ENCODE results near the gene HOXC6. TPM values are rescaled to one million over a fixed set of nuclear protein-coding genes. Genes with fewer than 3 reads are reported as not detected.

Gene HOXC6
- total and polyA plus RNA-seq, 7 donors, result not detected

- no peak overlapping the region for H3K4me3 ChIP-seq
- H3K27me3 ChIP-seq, result peaks cover 0 to 33% (median 5%) of the 10 kb centered on the region in 3 donors
- TF ChIP-seq POLR2AphosphoS5 (IDR thresholded peaks at IDR 0.05), result no peak
- no peak for TF ChIP-seq EP300 (IDR thresholded peaks at IDR 0.05)
- no peak for TF ChIP-seq CTCF (IDR thresholded peaks at IDR 0.05)
- TF ChIP-seq POLR2A (IDR thresholded peaks at IDR 0.05), result no peak
- H3K9me3 ChIP-seq, result no peaks in the 10 kb centered on the region
- no peak overlapping the region for H3K27ac ChIP-seq
- 72 to 84% methylated on average over 1 of the region's 1 CpG for WGBS, 2 donors
- intact Hi-C loops (cut with DNase I), result no loop called here
- DNase-seq, result no peak
- H3K4me1 ChIP-seq, result peaks cover 0 to 11% (median 3%) of the 10 kb centered on the region in 4 donors
- H3K36me3 ChIP-seq, result no peaks in the 10 kb centered on the region
Observed at GRCh38 chr12:54066408-54066807, 38.2 kb downstream of the HOXC6 start.

- TF ChIP-seq CTCF (IDR thresholded peaks at IDR 0.05), result no peak
- no peak for TF ChIP-seq POLR2A (IDR thresholded peaks at IDR 0.05)
- no peak for TF ChIP-seq POLR2AphosphoS5 (IDR thresholded peaks at IDR 0.05)
- no peak for TF ChIP-seq EP300 (IDR thresholded peaks at IDR 0.05)
- peaks cover 0 to 22% (median 0%) of the 10 kb centered on the region in 3 donors for H3K27me3 ChIP-seq
- no peak for DNase-seq
- no peaks in the 10 kb centered on the region for H3K9me3 ChIP-seq
- H3K36me3 ChIP-seq, result no peaks in the 10 kb centered on the region
- peaks cover 0 to 11% (median 3%) of the 10 kb centered on the region in 4 donors for H3K4me1 ChIP-seq
- WGBS, 2 donors, result 89 to 90% methylated on average over 4 of the region's 4 CpGs
- H3K27ac ChIP-seq, result no peak overlapping the region
- H3K4me3 ChIP-seq, result no peak overlapping the region
- intact Hi-C loops (cut with DNase I), result no loop called here
Observed at GRCh38 chr12:54068418-54069070, 40.3 kb downstream of the HOXC6 start.

- intact Hi-C loops (cut with DNase I), result no loop called here
- Histone ChIP-seq H3K27me3 (no peaks in the 10 kb centered on the region), H3K4me3 (no peak overlapping the region), H3K4me1 (peaks cover 0 to 19% (median 3%) of the 10 kb centered on the region in 4 donors), H3K36me3 (no peaks in the 10 kb centered on the region), H3K9me3 (no peaks in the 10 kb centered on the region), H3K27ac (no peak overlapping the region)
- TF ChIP-seq EP300 (IDR thresholded peaks at IDR 0.05) (no peak), POLR2AphosphoS5 (IDR thresholded peaks at IDR 0.05) (no peak), CTCF (IDR thresholded peaks at IDR 0.05) (no peak), POLR2A (IDR thresholded peaks at IDR 0.05) (no peak)
- DNase-seq, result no peak
- WGBS, 2 donors, result 18 to 59% methylated on average over 1 of the region's 1 CpG
Observed at GRCh38 chr12:54071942-54072341, 43.7 kb downstream of the HOXC6 start.

GRCh38 chr12:54074308-54074707 lies 46.1 kb downstream of the HOXC6 start:
- WGBS, 2 donors, result 76 to 78% methylated on average over 6 of the region's 6 CpGs

More at GRCh38 chr12:54074308-54074707, 46.1 kb downstream of the HOXC6 start:
- intact Hi-C loops (cut with DNase I), result no loop called here
- H3K4me1 ChIP-seq, result peaks cover 0 to 12% (median 0%) of the 10 kb centered on the region in 4 donors
- no peak overlapping the region for H3K27ac ChIP-seq
- DNase-seq, result no peak
- no peaks in the 10 kb centered on the region for H3K9me3 ChIP-seq
- H3K36me3 ChIP-seq, result no peaks in the 10 kb centered on the region
- TF ChIP-seq POLR2AphosphoS5 (IDR thresholded peaks at IDR 0.05) (no peak), EP300 (IDR thresholded peaks at IDR 0.05) (no peak), POLR2A (IDR thresholded peaks at IDR 0.05) (no peak), CTCF (IDR thresholded peaks at IDR 0.05) (no peak)
- H3K4me3 ChIP-seq, result no peak overlapping the region
- H3K27me3 ChIP-seq, result no peaks in the 10 kb centered on the region
